ENCODE data around the gene SPEG.

SPEG gene

GRCh38 chr2:219471476-219472371, 37.1 kb downstream of the SPEG start:
- TF ChIP-seq CTCF (IDR thresholded peaks at IDR 0.05; ENCODE audit: extremely low read depth, missing control alignments), result no peak

DNA sequence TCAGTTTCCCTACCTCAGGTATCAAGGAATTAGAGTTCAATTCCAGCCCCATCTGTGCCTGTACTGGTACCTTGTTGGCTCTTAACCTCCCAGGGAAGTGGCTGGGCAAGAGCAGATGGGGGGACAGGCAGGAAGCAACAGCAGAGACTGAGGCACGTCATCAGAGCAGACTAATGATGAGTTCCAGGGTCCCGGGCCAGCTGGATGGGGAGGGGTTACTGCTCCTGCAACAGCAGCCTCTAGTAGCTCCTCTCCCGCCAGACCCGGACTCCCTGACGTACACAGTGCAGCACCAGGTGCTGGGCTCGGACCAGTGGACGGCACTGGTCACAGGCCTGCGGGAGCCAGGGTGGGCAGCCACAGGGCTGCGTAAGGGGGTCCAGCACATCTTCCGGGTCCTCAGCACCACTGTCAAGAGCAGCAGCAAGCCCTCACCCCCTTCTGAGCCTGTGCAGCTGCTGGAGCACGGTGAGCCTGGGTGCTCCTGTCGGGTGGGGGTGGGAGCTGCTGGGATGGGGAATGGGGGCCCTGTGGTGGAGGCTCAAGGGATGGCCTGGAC, 38.1 kb downstream of the SPEG start:
- no peak for TF ChIP-seq CTCF (IDR thresholded peaks at IDR 0.05; ENCODE audit: extremely low read depth, missing control alignments)
- no peak for DNase-seq (ENCODE audit: low spot score)

More at GRCh38 chr2:219471476-219472371, 37.1 kb downstream of the SPEG start:
- no peak for DNase-seq (ENCODE audit: low spot score)

DNA sequence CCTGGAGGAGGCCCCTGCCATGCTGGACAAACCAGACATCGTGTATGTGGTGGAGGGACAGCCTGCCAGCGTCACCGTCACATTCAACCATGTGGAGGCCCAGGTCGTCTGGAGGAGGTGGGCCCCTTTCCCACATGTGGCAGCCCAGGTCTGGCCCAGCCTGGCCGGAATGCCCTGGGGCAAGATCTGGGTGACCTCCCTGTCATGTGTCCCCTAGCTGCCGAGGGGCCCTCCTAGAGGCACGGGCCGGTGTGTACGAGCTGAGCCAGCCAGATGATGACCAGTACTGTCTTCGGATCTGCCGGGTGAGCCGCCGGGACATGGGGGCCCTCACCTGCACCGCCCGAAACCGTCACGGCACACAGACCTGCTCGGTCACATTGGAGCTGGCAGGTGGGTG, 38.9 kb downstream of the SPEG start:
- no peak for DNase-seq (ENCODE audit: low spot score)
- TF ChIP-seq CTCF (IDR thresholded peaks at IDR 0.05; ENCODE audit: extremely low read depth, missing control alignments), result no peak

- no peak for TF ChIP-seq CTCF (IDR thresholded peaks at IDR 0.05; ENCODE audit: extremely low read depth, missing control alignments)
Measured at GRCh38 chr2:219474285-219475060, 39.8 kb downstream of the SPEG start.

GRCh38 chr2:219475278-219475677, 40.6 kb downstream of the SPEG start:
- no peak for DNase-seq (ENCODE audit: low spot score)
- no peak for TF ChIP-seq CTCF (IDR thresholded peaks at IDR 0.05; ENCODE audit: extremely low read depth, missing control alignments)

More at GRCh38 chr2:219474285-219475060, 39.8 kb downstream of the SPEG start:
- DNase-seq (ENCODE audit: low spot score), result no peak

DNA sequence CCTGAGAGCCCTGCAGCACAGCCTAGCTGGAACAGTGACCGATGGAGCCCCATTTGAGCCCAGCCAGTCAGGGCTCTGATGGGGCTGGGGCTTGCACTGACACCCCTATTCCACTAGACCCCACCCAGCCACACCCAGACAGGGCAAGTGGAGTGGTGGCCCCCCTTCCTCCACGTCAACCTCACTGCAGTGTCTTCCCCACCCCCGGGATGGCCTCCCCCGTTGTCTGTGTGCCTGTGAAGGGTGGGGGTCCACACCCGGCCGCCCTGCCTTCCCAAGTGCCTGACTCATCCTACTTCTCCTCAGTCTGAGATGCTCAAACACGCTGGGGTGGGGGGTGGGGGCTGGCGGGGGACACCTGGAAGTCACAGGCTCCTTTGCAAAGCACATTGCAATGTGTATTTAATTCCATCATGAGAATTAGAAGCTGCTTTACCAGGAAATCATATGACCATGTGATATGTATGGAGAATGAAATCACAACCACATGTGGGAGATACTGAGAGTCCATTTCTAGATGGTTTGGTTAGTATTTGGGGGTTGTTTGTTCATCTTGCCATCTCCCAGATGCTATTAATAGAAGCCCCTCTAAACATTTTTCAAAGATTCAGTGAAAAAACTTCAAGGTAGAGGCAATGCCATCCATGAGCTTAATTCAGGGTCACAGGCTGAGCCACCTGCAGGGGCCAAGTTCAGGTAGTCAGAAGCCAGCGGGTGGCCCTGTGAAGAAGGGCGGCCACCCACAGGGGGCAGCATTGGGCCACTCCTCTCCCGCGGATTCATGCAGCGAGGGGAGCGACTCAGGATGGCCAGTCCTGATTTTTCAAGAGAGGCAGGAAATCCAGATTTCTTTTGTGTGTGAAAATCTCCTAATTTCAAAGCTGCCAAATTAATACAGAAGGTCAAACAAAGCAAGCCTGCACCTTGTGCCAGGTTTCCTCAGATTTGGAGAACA, 41.3 kb downstream of the SPEG start:
- peak; percentile 72 for TF ChIP-seq CTCF (IDR thresholded peaks at IDR 0.05; ENCODE audit: extremely low read depth, missing control alignments)
- DNase-seq (ENCODE audit: low spot score), result peak; percentile 80

All from GM20000 (cell line).